HS-27A (cell line): ENCODE data around the gene C11orf24.
"Not testable (repeated sequence)": the region's sequence is repeated elsewhere in the genome, so short reads cannot be mapped to it uniquely, and the experiment has no call there.

Experiments used
- DNase-seq: peaks from one replicate; pipeline ENCODE4 v3.0.0-alpha.2; 2012; ENCODE audit warnings: low read depth, missing footprints

C11orf24 gene

GRCh38 chr11:68299517-68299879 is 27.7 kb upstream of the C11orf24 start:
- not testable (repeated sequence) for DNase-seq

- DNase-seq, result no peak
Observed at GRCh38 chr11:68298659-68299516, 27.1 kb upstream of the C11orf24 start.

- DNase-seq, result peak; percentile 39
Observed at GRCh38 chr11:68297812-68298658, 26.3 kb upstream of the C11orf24 start.

- DNase-seq, result no peak
Observed at GRCh38 chr11:68297494-68297811, 25.7 kb upstream of the C11orf24 start.

- no peak for DNase-seq
Observed at GRCh38 chr11:68297052-68297378, 25.2 kb upstream of the C11orf24 start.

GRCh38 chr11:68296344-68297051 is 24.7 kb upstream of the C11orf24 start:
- no peak for DNase-seq

GRCh38 chr11:68295940-68296339 is 24.2 kb upstream of the C11orf24 start:
- DNase-seq, result no peak

GRCh38 chr11:68295271-68295670 is 23.5 kb upstream of the C11orf24 start:
- DNase-seq, result no peak

- DNase-seq, result no peak
Observed at GRCh38 chr11:68293708-68294107, 21.9 kb upstream of the C11orf24 start.

- DNase-seq, result no peak
Observed at GRCh38 chr11:68289456-68289855, 17.7 kb upstream of the C11orf24 start.

GRCh38 chr11:68287419-68287818 is 15.6 kb upstream of the C11orf24 start:
- DNase-seq, result no peak

GRCh38 chr11:68284588-68284987 is 12.8 kb upstream of the C11orf24 start:
- DNase-seq, result not testable (repeated sequence)

GRCh38 chr11:68282861-68283230 is 11.1 kb upstream of the C11orf24 start:
- DNase-seq, result no peak

GRCh38 chr11:68282141-68282860 is 10.5 kb upstream of the C11orf24 start:
- DNase-seq, result no peak

GRCh38 chr11:68279676-68280075 is 7.9 kb upstream of the C11orf24 start:
- DNase-seq, result no peak

GRCh38 chr11:68276861-68277260 is 5.1 kb upstream of the C11orf24 start:
- no peak for DNase-seq

GRCh38 chr11:68275721-68276507 is 4.1 kb upstream of the C11orf24 start:
- no peak for DNase-seq

GRCh38 chr11:68274306-68274705 is 2.5 kb upstream of the C11orf24 start:
- no peak for DNase-seq

GRCh38 chr11:68273026-68273738 is 1.4 kb upstream of the C11orf24 start:
- DNase-seq, result no peak

GRCh38 chr11:68271023-68271780 is 571 bp downstream of the C11orf24 start:
- peak; percentile 72 for DNase-seq
